GM18505 (cell line): ENCODE measurements around the gene ANKRD34A.
"Not testable (repeated sequence)": the region's sequence is repeated elsewhere in the genome, so short reads cannot be mapped to it uniquely, and the experiment has no call there.

Experiments used
- ATAC-seq: cut with Tn5 transposase; IDR thresholded peaks from one replicate; pipeline ENCODE4 v1.9.1; 2021; ENCODE audit not compliant: unreplicated experiment
- POLR2A ChIP-seq: IDR thresholded peaks from 4 replicates; pipeline ENCODE4 v1.6.1; 2011; ENCODE audit warnings: borderline replicate concordance; ENCODE audit not compliant: insufficient read depth, insufficient read length; ENCODE audit errors: extremely low read depth

Gene ANKRD34A

DNA sequence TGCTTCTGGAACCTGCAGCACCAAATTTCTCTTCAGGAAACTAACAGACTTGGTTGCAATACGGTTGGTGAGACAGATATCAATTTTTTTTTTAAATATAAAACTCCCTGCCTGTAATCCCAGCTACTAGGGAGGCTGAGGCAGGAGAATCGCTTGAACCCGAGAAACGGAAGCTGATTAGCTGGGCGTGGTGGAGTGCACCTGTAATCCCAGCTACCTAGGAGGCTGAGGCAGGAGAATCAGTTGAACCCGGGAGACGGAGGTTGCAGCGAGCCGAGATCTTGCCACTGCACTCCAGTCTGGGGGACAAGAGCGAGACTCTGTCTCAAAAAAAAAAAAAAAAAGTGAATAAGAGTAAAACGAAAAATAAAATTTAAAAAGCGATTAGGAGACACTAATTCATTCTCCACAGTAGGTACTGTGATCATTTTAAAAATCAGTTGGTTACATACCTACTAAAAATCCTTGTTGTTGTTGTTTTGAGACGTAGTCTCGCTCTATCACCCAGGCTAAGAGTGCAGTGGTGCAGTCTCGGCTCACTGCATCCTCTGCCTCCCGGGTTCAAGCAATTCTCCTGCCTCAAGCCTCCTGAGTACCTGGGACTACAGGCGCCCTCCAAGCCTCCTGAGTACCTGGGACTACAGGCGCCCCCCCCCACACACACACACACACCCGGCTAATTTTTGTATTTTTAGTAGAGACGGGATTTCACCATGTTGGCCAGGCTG lies 36.3 kb downstream of the ANKRD34A start:
- no peak for ATAC-seq
- peak; percentile 41 for TF ChIP-seq POLR2A

DNA sequence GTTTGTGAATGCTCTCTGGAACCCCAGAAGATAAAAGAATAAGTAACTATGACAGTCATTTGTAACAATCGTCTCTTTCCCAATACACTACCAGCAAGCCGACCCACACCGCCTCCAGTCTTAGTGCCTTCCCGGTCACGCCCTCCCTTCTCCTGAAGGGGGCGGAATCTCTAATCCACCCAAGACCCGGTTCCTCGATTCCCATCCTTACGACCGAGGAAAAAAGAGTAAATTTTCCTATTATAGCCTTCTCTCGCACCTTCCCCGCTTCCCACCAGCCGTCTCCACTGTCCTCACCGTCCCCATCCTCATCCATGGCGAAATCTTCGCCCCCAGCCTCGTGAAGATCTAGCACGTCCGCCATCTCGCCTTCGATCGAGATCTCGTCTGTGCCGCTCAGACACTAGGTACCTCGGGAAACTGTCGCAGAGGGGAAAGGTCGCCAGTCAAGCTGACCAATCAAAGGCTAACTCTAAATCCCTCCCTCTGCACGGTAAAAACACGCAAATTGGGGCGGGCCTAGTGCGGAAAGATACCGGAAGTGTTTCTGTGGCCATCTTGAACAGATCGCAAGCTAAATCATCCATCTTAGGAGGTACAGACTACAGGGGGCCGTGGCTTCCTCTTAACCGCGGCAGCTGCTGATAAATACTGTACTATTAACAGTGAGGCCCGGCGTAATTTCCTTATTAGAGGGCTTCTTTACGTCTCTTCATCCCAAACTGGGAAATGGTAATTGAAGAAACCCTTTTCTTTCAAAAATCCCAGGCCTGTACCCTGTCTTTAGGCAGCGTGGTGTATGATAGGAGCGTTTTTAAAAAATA lies 37.1 kb downstream of the ANKRD34A start, which contains the start of gene RBM8A:
Gene RBM8A, minus strand, starts transcription at position 422 of the 824 bp plus-strand sequence. Its CDS starts 58 bp downstream, at position 364.
- peak; percentile 96 for TF ChIP-seq POLR2A
- peak; percentile 90 for ATAC-seq

DNA sequence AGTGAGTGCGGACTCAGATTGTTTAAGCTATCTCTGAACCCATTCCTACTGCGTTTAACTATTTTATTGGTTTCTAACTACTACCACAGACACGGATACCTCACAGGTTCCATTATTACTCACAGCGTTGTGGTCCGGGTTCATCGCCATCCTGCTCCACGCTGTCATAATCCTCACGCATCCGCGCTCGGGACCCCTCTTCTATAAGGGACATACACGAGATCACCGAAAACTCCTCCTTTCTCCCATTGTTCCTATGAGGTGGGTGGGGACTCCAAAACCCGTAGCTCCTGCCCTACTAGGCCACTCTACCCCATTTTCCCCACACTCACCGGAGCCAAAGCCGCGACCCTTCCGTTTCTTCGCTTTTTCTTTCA lies 37.7 kb downstream of the ANKRD34A start:
- no peak for ATAC-seq

DNA sequence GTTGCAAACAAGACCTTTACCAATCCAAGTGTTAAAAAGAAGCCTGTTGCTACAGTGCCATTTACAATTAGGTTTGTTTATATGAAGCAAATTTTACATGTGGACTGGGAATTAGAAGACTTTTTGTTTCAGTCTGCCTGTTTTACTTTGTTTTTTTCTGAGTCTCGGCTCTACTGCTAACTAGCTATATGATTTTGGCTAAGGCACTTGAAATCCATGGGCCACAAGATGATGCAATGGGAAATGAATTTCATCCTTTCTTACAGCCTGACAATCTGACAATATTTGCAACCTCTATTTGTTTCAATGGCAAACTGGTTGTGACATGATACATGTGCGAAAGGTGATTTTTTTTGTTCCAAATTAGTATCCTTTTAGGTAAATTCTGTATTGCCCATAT lies 42.1 kb downstream of the ANKRD34A start:
- no peak for ATAC-seq

More for the DNA sequence above, 37.7 kb downstream of the ANKRD34A start:
- TF ChIP-seq POLR2A = no peak

DNA sequence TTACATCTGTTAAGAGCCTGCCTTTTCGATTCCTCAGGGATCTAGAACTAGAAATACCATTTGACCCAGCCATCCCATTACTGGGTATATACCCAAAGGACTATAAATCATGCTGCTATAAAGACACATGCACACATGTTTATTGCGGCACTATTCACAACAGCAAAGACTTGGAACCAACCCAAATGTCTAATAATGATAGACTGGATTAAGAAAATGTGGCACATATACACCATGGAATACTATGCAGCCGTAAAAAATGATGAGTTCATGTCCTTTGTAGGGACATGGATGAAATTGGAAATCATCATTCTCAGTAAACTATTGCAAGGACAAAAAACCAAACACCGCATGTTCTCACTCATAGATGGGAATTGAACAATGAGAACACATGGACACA lies 44.1 kb downstream of the ANKRD34A start:
- ATAC-seq = not testable (repeated sequence)

More for the DNA sequence above, 42.1 kb downstream of the ANKRD34A start:
- TF ChIP-seq POLR2A = no peak

DNA sequence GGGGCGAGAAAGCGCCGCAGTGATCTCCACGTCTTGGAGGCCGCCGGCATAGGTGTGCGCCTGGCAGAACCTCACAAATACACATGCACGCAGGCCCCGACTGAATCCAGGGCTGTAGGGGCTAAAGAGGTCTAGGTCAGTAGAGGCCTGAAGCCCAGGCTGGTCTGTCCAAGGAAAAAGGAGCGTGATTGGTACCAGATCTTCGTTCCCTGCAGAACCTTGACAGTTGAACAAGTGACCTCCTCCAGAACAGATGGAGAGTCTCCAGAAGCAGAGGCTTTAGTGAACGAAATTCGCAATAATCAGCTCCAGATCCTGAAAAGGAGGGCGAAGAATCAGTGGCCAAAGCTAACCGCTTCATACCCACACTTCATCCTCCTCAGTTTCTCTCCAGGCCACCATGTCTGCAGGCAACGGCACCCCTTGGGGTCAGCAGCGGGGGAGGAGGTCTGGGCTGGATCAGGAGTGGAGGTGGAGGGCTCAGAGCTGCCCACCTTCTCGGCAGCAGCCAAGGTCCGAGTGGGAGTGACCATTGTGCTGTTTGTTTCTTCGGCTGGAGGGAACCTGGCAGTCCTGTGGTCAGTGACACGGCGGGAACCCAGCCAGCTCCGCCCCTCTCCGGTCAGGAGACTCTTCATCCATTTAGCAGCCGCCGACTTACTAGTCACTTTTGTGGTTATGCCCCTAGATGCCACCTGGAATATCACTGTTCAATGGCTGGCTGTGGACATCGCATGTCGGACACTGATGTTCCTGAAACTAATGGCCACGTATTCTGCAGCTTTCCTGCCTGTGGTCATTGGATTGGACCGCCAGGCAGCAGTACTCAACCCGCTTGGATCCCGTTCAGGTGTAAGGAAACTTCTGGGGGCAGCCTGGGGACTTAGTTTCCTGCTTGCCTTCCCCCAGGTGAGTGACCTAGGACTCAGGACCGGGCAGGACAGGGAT lies 45.1 kb downstream of the ANKRD34A start:
- TF ChIP-seq POLR2A = no peak
- no peak for ATAC-seq

DNA sequence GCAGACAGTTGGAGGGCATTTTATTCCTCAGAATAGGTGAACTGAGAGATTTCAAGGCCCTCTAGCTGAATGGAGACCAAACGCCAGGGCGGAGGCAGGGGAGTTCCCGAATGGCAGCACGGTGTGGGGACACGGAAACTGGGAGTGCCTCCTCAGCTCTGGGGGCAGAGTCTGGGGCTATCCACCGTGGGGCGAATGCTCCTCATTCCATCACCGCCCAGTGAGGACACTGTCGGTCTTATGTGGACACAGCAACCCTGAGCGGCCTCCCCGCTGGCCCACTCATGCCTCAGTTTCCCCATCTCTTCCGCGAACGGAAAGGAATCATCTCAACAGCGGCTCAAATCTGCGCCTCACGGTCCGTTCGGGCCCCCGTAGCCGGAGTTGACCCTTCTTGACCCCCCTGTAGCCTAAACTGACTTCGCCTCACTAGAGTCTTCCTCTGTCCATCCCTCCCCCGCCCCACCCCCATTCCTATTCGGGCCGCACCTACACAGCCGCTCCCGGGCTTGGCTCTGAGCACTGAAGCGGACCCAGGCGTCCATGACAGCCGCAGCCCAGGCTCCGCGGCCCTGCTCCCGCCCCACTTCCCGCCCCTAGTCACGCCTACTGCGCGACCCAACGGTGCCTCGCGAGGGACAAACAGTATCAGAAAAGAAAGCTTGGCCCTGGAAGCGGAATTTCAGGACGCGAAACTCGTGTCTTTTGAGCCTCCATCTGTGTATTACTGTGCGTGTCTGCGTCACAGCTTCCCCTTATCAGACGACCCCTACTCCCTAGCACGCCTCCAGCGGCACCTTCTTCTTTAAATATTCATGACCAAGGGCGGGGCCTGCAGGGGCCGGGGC lies 46.0 kb downstream of the ANKRD34A start, which contains the start of gene PEX11B:
Gene PEX11B, minus strand, starts transcription at position 574 of the 848 bp plus-strand sequence. Its CDS starts 29 bp downstream, at position 545.
- ATAC-seq = peak; percentile 82
- TF ChIP-seq POLR2A = peak; percentile 85

DNA sequence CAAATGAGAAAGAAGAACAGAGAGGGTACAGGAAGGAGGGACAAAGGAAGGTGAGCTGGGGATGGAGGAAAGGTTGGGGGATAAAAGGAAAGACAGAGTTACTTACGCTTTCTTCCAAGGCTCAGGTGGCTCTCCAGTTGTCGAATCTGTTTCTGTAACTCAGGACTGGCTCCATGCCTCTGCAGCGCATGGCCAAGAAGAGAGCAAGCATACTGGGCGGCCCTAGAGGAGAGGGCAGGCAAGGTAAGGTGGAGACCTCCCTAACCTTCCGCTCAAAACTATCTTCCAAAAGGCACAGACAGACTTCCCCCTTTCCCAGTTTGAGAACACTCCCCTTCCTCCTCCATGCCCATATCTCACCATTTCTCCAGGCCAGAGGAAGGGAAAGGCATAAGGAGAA lies 46.8 kb downstream of the ANKRD34A start:
- TF ChIP-seq POLR2A = no peak
- ATAC-seq = no peak

DNA sequence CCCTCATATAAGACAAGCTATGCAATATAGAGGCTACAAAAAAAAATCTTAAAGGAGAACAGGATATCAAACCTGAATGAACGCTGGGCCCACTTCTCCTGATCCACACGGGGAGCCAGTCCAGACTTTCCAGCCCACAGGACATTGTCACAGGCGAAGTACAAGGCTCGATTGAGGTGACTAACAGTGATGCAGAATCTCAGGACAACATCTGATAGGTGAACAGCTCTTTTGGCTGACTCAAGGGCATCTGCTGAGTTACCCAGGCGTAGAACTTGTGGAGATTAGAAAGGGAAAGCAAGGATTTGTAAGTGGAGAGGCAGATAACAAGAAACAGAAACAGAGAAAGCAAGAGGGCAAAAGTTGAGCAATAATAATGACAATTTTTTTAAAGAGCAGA lies 47.6 kb downstream of the ANKRD34A start:
- no peak for ATAC-seq
- no peak for TF ChIP-seq POLR2A

DNA sequence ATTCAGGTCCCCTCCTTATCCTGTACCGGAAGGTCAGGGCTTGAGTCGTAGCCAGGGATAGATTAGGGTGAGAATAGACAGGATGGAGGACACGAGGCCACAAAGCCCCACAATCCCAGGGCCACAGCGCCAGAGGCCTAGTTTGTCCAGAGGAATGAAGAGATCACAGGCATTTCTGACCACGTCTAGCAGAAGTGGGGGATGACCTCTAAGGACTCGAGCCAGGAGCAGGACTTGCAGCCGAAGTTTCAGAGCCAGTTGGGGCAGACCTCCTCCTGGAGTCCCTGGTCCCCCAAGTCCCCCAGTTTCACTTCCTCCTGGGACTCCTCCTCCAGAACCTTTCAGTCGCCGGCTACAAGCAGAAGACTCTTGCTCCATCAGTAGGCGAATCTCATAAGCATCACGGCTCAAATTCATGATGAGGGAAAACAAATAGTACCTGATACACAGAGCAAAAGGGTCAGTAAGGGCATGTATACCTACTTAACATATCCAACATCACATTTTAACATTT lies 52.2 kb downstream of the ANKRD34A start:
- ATAC-seq = no peak
- TF ChIP-seq POLR2A = no peak
